HG02973 (cell line): ENCODE data around the gene DEPP1.

Source experiments
- ATAC-seq: cut with Tn5 transposase; IDR thresholded peaks from one replicate; pipeline ENCODE4 v1.9.1; 2021; ENCODE audit warnings: moderate library complexity; ENCODE audit not compliant: unreplicated experiment

The DEPP1 gene

GRCh38 chr10:44955413-44956070 lies 23.1 kb downstream of the DEPP1 start:
- no peak for ATAC-seq

DNA sequence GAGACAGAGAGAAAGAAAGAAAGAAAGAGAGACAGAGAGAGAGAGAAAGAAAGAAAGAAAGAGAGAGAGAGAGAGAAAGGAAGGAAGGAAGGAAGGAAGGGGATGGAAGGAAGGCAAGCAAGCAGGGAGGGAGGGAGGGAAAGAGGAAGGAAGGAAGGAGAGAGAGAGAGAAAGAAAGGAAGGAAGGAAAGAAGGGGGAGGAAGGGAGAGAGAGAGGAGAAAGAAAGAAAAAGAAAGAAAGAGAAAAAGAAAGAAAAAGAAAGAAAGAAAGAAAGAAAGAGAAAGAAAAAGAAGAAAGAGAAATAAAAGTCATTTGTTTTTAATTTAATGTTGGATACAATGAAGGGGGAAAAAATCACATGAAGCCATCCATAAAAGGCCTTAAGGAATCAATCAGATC lies 23.6 kb downstream of the DEPP1 start:
- ATAC-seq: no peak

DNA sequence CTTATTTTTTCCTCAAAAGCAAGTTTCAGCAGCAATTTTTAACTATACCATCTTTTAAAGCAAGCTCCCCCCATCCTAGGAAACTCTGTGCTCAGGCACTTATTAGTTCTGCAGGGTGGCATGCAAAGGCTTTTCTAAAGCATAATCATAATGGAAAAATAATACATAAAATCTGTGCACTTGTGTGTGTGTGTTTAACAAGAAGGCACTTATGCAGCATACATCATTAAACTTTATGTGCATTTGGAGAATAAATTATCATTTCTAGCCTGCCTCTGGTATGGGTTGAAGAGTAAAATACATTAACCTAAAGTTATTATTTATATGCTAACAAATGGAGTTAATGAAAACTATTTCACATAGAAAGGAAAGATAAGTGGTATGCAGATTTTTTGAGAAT lies 24.6 kb downstream of the DEPP1 start:
- no peak for ATAC-seq

- ATAC-seq: no peak
These were observed 25.8 kb downstream of the DEPP1 start for GRCh38 chr10:44952779-44953231.

GRCh38 chr10:44951576-44952226 lies 26.9 kb downstream of the DEPP1 start:
- no peak for ATAC-seq

- no peak for ATAC-seq
These were observed 28.0 kb downstream of the DEPP1 start for GRCh38 chr10:44950326-44951225.

DNA sequence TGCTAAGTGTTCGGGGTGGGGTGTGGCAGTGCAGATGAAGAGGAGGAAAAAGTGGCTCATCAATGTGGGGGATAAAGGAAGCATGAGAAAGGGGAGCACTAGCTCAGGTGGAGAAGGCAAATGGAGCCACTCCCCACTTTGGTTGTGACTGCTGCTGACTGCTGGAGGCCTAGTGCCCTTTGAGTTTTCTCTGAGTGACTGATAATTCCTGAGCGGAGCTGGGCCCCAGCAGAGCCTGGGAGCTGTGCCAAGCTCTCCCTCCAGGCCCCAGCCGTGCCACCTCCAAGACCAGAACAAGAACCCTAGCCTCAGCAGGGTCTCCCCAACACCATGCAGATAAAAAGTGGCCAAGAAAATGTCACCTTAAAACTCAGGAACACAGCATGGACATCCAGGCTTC lies 28.7 kb downstream of the DEPP1 start:
- no peak for ATAC-seq

GRCh38 chr10:44949127-44949802 lies 29.3 kb downstream of the DEPP1 start:
- ATAC-seq: no peak

DNA sequence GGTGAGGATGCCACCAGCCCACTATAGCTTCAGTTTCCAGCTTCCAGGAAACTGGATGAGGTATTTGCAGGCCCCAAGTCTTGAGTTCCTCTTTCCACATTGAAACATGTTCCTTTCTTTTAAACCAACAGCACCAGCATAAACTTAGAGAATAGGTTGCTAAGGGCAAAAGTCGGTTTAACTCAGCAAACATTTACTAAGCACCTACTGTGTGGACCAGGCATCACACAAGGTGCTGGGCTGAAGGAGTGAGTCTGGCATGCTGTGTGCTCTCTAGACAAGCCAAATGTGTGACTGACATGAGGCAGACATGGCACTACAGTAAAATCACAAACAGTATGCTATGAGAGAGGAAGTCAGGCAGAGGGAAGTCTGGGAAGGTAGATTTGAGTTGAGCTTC lies 30.0 kb downstream of the DEPP1 start:
- no peak for ATAC-seq

GRCh38 chr10:44947371-44948152 lies 31.0 kb downstream of the DEPP1 start:
- peak; percentile 65 for ATAC-seq

GRCh38 chr10:44946205-44946604 lies 32.4 kb downstream of the DEPP1 start:
- ATAC-seq: peak; percentile 44

DNA sequence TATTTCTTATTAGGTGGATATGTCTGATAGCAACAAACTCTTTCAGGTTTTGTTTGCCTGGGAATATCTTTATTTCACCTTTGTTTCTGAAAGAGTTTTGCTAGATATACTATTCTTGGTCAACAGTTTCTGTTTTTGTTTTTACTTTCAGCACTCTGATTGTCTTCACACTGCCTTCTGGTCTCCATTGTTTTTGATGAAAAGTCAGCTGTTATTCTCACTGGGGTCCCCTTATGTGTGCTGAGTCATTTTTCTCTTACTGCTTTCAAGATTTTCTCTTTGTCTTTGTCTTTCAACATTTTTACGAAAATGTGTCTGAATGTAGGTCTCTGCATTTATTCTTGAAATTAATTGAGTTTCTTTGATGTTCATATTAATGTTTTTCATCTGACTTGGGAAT lies 34.3 kb downstream of the DEPP1 start:
- no peak for ATAC-seq

DNA sequence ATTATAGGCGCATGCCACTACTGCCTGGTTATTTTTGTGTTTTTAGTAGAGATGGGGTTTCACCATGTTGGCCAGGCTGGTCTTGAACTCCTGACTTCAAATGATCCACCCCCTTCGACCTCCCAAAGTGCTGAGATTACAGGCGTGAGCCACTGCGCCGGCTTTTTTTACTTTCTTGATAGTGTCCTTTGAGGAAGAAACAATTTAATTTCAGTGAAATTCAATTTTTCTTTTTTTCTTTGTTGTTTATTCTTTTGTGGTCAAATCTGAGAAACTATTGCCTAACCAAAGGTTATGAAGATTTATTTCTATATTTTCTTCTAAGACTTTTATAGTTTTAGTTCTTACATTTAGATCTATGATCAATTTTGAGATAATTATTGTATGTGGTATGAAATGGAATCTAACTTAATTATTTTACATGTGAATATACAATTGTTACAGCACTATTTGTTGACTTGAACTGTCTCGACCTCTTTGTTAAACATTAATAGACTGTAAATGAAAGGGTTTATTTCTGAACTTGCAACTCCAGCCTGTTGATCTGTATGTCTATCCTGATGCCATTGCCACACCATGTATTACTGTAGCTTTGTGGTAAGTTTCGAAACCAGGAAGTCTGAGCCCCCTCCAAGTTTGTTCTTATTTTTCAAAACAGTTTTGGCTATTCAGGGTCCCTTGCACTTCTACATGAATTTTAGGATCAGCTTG lies 38.8 kb downstream of the DEPP1 start:
- ATAC-seq: no peak

DNA sequence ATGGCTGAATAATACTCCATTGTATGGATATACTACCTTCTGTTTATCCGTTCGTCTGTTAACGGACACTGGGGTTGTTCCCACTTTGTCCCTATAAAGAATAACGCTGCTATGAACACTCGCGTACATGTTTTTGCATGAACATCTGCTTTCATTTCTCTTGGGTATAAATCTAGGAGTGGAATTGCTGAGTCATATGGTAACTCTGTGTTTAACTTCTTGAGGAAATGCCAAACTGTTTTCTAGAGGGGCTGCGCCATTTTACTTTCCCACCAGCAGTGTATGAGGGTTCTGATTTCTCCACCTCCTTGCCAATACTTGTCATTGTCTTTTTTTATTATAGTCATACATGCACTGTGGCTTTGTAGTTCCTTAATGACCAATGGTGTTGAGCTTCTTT lies 39.7 kb downstream of the DEPP1 start:
- no peak for ATAC-seq

DNA sequence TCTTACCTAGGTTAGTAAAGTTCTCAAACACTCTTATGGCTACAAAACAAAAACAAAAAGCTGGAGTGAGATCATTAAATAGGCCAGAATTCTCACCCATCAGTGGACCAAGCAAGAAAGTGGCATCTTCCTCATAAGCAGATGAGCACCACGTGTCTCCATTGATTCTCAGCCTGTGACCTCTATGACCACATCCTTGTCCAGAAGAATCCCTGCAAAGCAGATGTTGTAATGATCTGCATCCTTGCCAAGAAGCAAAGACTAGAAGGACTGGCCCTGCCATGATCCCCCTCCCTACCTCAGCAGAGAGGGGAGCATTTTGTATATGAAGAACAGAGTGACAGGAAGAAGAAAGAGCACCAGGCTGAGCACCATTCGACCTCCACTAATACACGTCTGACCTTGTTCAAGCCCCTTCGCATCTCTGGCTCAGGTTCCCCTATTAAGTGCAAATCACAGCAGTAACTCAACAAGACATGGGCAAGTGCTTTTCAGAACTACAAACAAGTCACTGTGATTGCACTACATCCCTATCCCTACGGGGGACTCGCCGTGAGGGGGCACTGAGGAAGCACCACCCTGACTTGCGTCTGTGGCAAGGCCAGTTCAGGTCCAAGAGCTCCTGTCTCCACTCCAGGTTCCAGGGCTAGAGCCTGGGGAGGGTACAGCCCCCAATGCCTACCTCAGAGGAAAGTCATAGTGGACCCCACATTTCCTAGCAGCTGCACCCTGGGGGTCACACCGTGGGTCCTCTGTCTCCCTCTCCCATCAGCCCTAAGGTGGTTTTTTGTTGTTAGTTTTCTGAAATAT lies 41.2 kb downstream of the DEPP1 start:
- no peak for ATAC-seq

GRCh38 chr10:44936314-44936975 lies 42.2 kb downstream of the DEPP1 start:
- no peak for ATAC-seq

GRCh38 chr10:44935966-44936295 lies 42.7 kb downstream of the DEPP1 start:
- no peak for ATAC-seq

DNA sequence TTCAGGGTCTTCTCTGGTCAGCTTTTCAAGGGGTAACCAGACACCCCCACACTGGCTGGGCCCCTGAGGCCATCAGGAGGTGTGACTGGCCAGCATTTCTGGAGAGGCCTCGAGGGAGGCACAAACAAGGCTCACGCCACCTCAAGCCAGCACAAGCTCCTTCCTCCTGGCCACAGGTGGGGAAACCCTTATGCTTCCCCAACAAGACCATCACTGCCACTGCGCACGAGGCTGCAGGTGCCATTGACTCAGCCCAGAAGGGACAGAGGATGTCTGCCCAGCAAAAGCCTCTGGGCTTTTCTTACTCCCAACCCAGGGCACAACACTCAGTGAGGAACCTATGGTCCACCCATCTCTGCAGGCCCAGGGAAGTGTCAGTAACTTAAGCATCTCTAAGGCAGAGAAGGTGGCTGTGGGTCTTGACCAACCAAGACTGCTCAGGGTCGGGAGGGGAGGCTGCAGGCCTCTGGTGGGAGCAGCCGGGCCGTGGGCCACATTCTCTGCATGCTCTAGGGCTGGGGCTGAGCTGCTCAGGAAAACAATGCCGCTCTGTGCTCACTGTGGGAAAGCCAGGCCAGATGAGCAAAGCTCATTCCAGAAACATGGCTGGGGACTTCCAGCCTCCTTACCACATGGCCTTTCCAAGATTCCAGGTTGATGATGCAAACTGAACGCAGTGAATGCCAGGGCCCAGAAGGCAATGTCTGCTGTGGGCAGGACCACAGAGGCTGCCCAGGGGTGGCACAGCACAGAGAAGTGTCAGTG lies 43.2 kb downstream of the DEPP1 start:
- no peak for ATAC-seq
